ENCODE measurements around the gene ATG10. TPM values are rescaled to one million over a fixed set of nuclear protein-coding genes. Genes with fewer than 3 reads are reported as not detected.

Gene ATG10
- polyA plus RNA-seq, 1 of the 3 experiments (the other 2 are of a cell fraction): 3.2 TPM

DNA sequence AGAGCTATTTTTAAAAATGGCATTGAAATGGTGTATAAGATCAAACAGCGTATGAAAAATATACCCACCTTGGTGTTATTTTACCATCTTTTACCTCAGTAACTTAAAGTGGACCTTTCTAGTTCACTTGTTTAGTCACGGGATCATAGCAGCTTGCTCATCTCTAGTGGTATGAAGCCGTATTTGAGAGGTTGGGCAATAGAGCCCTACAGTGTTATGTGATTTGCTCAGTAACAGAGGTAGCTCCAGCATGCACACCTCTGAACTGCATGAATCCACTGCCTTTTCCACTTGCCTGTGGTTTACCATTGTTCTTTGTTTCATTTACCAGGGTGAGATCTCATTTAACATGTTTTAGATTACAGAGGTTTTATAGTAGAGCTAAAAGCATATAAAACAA lies 134.4 kb downstream of the ATG10 start:
- no peak for DNase-seq

GRCh38 chr5:82106756-82107155 lies 134.9 kb downstream of the ATG10 start:
- Histone ChIP-seq H3K27ac (ENCODE audit: low read depth in 2 of 2, low read length in 1 of 2) (no peak overlapping the region), H3K4me2 (no peak overlapping the region), H3K9ac (no peak overlapping the region), H4K20me1 (ENCODE audit: insufficient read depth) (no peaks in the 10 kb centered on the region), H3K27me3 (ENCODE audit: insufficient read depth) (no peaks in the 10 kb centered on the region), H3K9me2 (no peaks in the 10 kb centered on the region), H3K36me3 (replicated peaks in 1 of 2; ENCODE audit: control insufficient read depth in 1 of 2, insufficient read depth in 2 of 2, low read length in 1 of 2) (no peaks in the 10 kb centered on the region), H3K4me3 (ENCODE audit: low read depth in 2 of 2, low read length in 1 of 2) (no peak overlapping the region), H3K4me1 (ENCODE audit: control insufficient read depth in 1 of 2, insufficient read depth in 2 of 2, low read depth in 1 of 2, low read length in 1 of 2) (peaks cover 4 to 11% of the 10 kb centered on the region in 2 experiments; a peak in 2 of 4 replicates), H3K79me2 (ENCODE audit: insufficient read depth) (no peaks in the 10 kb centered on the region), H3F3A (replicated peaks; ENCODE audit: insufficient read depth) (no peaks in the 10 kb centered on the region), H3K9me3 (no peaks in the 10 kb centered on the region), H2AFZ (ENCODE audit: low read depth) (no peak overlapping the region)
- CTCF ChIA-PET: interaction anchor here (0.7 to 3.0 kb wide), 15 partner anchors 8 to 681 kb away, joined by 3 to 14 read pairs (median 4); no protein-coding TSS in a partner anchor
- no peak for DNase-seq
- POLR2A ChIA-PET: interaction anchor here (1.8 kb wide), 1 partner anchor 135 kb away, joined by 5 read pairs; the partner anchor contains the start of gene ATG10
- TF ChIP-seq, protein P1, sequence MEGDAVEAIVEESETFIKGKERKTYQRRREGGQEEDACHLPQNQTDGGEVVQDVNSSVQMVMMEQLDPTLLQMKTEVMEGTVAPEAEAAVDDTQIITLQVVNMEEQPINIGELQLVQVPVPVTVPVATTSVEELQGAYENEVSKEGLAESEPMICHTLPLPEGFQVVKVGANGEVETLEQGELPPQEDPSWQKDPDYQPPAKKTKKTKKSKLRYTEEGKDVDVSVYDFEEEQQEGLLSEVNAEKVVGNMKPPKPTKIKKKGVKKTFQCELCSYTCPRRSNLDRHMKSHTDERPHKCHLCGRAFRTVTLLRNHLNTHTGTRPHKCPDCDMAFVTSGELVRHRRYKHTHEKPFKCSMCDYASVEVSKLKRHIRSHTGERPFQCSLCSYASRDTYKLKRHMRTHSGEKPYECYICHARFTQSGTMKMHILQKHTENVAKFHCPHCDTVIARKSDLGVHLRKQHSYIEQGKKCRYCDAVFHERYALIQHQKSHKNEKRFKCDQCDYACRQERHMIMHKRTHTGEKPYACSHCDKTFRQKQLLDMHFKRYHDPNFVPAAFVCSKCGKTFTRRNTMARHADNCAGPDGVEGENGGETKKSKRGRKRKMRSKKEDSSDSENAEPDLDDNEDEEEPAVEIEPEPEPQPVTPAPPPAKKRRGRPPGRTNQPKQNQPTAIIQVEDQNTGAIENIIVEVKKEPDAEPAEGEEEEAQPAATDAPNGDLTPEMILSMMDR (IDR thresholded peaks at IDR 0.05): no peak
- TF ChIP-seq EZH2phosphoT487 (IDR thresholded peaks at IDR 0.05; ENCODE audit: borderline replicate concordance, low read depth): no peak
- no peak for TF ChIP-seq NFIC (IDR thresholded peaks at IDR 0.05; ENCODE audit: borderline replicate concordance)
- no peak for TF ChIP-seq SMC3 (IDR thresholded peaks at IDR 0.05; ENCODE audit: low read depth, low read length)
- TF ChIP-seq GATA2 (CRISPR knock-in tag; IDR thresholded peaks at IDR 0.05): no peak
- no peak for TF ChIP-seq GABPA (IDR thresholded peaks at IDR 0.05; ENCODE audit: low read depth)
- TF ChIP-seq NRF1 (IDR thresholded peaks at IDR 0.05; ENCODE audit: low read depth, low read length): no peak
- 93% methylated on average over 1 of the region's 1 CpG for WGBS (ENCODE audit: low lambda C conversion rate)

More for the DNA sequence above, 134.4 kb downstream of the ATG10 start:
- no peak overlapping the region for H3K4me3 ChIP-seq (ENCODE audit: low read depth in 2 of 2, low read length in 1 of 2)
- H3K27me3 ChIP-seq (ENCODE audit: insufficient read depth): no peaks in the 10 kb centered on the region
- no peaks in the 10 kb centered on the region for H3K9me2 ChIP-seq
- H3K27ac ChIP-seq (ENCODE audit: low read depth in 2 of 2, low read length in 1 of 2): no peak overlapping the region
- POLR2A ChIA-PET: interaction anchor here (1.8 kb wide), 1 partner anchor 134 kb away, joined by 5 read pairs; the partner anchor contains the start of gene ATG10
- WGBS (ENCODE audit: low lambda C conversion rate): 86% methylated on average over 3 of the region's 3 CpGs
- no peaks in the 10 kb centered on the region for H4K20me1 ChIP-seq (ENCODE audit: insufficient read depth)
- CTCF ChIA-PET: interaction anchor here (1.0 to 3.0 kb wide), 7 partner anchors 8 to 681 kb away, joined by 3 to 7 read pairs (median 4); no protein-coding TSS in a partner anchor
- H3K9ac ChIP-seq: no peak overlapping the region
- H3F3A ChIP-seq (replicated peaks; ENCODE audit: insufficient read depth): peaks cover 4% of the 10 kb centered on the region
- H3K9me3 ChIP-seq: no peaks in the 10 kb centered on the region
- no peak for TF ChIP-seq JUND (IDR thresholded peaks at IDR 0.05)
- TF ChIP-seq GABPA (IDR thresholded peaks at IDR 0.05; ENCODE audit: low read depth): no peak
- no peak for TF ChIP-seq RXRA (IDR thresholded peaks at IDR 0.05; ENCODE audit: borderline replicate concordance, low read depth)
- TF ChIP-seq SIN3A (IDR thresholded peaks at IDR 0.05; ENCODE audit: borderline replicate concordance, low read depth, low read length): no peak
- no peak for TF ChIP-seq ELF1 (IDR thresholded peaks at IDR 0.05)
- no peak for TF ChIP-seq FOXM1 (IDR thresholded peaks at IDR 0.05; ENCODE audit: low read depth)
- TF ChIP-seq USF1 (IDR thresholded peaks at IDR 0.05; ENCODE audit: borderline replicate concordance, low read depth): no peak
- TF ChIP-seq CHD2 (IDR thresholded peaks at IDR 0.05; ENCODE audit: low read length, partially characterized antibody): no peak
- TF ChIP-seq TCF12 (IDR thresholded peaks at IDR 0.05): no peak
- no peak for TF ChIP-seq FOXJ3 (CRISPR knock-in tag; IDR thresholded peaks at IDR 0.05)
- TF ChIP-seq USF2 (IDR thresholded peaks at IDR 0.05; ENCODE audit: borderline replicate concordance, low read depth, low read length): no peak
- no peak for TF ChIP-seq RCOR1 (IDR thresholded peaks at IDR 0.05; ENCODE audit: low read length)
- TF ChIP-seq, protein P2, sequence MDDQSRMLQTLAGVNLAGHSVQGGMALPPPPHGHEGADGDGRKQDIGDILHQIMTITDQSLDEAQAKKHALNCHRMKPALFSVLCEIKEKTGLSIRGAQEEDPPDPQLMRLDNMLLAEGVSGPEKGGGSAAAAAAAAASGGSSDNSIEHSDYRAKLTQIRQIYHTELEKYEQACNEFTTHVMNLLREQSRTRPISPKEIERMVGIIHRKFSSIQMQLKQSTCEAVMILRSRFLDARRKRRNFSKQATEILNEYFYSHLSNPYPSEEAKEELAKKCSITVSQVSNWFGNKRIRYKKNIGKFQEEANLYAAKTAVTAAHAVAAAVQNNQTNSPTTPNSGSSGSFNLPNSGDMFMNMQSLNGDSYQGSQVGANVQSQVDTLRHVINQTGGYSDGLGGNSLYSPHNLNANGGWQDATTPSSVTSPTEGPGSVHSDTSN (IDR thresholded peaks at IDR 0.05): no peak
- no peak overlapping the region for H2AFZ ChIP-seq (ENCODE audit: low read depth)
- no peaks in the 10 kb centered on the region for H3K79me2 ChIP-seq (ENCODE audit: insufficient read depth)
- H3K36me3 ChIP-seq (replicated peaks in 1 of 2; ENCODE audit: control insufficient read depth in 1 of 2, insufficient read depth in 2 of 2, low read length in 1 of 2): no peaks in the 10 kb centered on the region
- no peak overlapping the region for H3K4me2 ChIP-seq
- H3K4me1 ChIP-seq (ENCODE audit: control insufficient read depth in 1 of 2, insufficient read depth in 2 of 2, low read depth in 1 of 2, low read length in 1 of 2): peaks cover 4 to 9% of the 10 kb centered on the region in 2 experiments; a peak in 2 of 4 replicates
